HG03457 (cell line): ENCODE data around the gene HOXB3.

Source experiments
- ATAC-seq: cut with Tn5 transposase; IDR thresholded peaks from one replicate; pipeline ENCODE4 v1.9.1; 2021; ENCODE audit warnings: moderate number of reproducible peaks; ENCODE audit not compliant: unreplicated experiment

Gene HOXB3

DNA sequence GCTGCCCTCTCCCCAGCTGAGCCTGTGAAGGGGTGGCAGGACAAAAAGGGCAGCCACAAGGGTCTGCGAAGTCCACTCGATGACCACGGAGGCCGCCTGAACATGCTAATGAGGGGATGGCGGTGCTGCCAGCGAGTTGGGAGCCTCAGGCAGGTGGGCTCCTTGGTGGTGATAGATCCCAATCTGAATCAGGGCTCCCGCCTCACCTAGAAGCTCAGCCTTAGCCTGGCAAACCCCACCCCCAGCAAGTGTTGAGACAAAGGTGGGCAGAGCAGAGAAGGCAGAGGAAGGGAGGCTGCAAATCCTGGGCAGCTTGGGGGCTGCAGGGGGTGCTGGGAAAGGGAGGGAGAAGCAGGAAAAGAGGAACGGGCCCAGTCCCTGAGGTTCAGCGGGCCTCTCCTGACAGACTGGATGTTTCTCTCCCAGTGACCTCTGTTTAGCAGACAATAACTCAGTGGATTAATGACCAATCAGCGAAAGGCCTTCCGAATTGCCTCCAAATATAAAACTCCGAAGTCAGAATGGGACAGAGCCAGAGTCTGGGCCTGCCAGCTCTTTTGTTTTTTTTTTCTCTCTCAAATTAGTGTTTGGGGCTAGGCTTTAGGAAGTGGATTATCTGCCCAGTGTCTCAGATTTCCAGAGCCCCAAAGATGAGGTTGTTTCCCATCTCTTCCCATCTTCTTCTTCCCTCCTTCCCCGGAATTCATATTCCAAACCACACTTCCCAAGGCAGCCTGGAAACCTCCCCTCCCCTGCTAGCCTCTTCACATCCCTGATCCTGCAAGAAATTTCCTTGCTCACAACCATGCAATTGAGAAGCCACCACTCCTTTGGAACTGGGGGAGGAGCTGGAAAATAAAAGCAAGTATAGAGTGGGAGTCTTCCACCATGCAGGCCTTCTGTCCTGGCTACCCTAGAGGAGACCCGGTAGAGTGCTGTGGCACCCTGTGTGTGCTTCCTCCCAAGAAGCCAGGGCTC is 29.9 kb downstream of the HOXB3 start:
- no peak for ATAC-seq

DNA sequence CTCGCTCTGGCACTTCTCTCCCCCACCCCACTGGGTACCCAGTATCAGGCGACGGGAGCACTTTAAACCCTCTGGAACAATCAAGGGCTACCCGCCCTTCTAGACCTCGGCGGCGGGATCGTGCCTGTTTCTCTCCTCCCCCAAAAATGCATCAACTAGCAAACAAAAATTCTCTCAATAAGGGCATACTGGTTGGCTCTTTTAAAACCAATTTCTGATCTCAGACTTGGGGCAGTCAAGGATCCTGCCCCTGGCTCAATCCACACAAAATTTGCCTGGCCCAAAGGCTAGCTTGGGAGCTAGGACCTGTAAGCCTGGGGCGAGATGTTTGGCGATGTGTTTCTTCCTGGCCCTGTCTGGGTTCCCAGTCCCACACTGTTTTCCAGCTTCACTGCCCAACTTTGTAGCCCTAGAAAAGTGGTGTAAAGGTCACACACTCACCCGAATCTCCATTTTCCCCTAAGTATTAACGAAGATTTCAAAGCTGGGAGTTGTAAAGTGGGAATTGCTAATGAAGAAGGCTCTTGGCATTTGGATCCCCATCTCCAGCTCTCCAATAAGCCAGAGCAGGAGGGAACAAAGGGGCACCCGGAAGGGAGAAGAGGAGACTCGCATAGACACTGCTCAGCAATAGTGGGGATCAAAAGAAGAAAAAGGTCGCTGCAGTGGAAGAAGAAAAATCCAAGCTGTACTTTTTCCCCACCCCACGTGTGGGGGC is 30.8 kb downstream of the HOXB3 start:
- ATAC-seq = no peak

DNA sequence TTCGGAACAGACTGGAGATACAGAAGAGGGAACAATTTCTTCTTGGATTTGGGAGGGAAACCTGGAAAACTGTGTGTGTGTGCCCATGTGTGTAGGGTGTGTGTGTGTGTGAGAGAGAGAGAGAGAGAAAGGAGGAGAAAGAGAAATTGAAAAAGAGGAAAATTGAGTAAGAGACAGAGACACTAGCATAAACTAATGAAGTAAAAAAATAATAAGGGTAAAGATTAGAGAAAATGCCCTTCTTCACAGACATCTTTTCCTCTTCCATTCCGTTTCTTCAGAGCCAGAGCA is 31.3 kb downstream of the HOXB3 start:
- ATAC-seq = no peak

DNA sequence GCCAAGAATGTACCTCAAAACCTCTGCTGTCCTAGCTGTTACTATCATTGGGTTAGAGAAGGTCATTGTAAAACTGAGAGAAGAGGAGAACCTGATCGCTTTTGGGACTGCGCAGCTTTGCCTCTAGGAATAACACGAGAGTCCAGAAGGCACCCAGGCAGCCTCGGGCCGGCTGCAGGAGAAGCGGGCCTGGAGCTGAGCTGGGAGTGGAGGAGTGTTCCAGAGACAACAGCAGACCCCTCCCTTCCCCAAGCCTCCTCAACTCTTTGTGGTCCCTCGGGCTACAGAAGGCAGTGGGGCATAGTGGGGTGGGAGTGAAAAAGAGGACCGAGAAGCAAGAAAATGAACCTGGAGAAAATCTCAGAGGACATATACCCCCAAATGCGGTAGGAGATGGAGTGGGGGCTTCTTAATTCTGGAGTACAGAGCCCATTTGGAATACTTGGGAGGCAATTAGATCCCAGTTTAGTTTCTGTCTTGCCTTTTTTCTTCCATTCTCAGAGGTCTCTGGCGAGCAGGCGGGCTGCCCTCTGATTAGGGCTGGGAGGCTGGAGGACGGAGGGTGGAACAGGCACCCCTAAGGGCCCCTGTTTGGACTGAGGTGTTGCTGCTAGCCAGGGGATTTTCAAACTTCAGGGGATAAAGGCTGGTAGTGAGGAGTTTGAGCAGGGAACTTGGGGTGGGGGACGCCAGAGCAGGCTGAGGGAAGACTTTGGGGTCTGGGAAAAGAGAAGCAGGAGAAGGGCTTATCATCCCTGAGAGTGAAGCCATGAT is 31.8 kb downstream of the HOXB3 start:
- no peak for ATAC-seq

DNA sequence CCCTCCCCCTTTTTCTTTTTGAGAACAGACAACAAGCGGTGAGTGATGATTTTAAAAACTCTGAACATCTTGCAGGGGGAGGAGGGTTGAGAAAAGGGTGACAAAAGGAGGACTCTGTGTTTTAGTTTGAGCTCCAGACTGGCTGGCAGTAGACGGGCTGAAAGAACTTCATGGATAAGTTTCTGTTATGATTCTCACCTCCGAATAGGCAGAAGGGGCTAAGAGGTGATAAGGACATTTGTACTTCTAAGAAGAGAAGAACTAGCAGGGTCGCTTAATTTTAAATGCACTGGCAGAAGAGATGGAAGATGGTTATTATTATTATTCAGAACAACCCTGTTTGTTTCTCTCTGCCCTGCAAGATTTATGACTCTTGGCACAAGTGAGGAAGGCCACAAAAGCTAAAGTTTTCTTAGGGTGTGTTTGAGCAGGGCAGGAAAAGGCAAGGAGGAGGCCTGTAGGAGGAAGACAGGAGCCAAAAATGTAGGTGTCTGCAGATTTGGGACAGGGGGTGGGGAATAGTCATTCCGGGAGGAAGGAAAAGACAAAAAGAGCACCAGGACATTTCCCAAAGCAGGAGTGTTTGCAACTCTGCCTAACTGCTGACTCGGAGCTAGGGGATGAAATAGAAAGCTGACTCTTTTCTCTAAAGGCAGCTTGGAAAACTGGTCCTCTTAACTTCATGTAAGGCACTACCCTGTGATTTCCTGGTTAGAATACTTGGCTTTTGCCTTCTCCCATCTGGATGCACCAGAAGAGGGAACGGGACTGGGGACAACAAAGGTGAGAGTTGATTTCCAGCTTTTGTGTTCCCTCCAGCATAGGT is 33.3 kb downstream of the HOXB3 start:
- no peak for ATAC-seq

DNA sequence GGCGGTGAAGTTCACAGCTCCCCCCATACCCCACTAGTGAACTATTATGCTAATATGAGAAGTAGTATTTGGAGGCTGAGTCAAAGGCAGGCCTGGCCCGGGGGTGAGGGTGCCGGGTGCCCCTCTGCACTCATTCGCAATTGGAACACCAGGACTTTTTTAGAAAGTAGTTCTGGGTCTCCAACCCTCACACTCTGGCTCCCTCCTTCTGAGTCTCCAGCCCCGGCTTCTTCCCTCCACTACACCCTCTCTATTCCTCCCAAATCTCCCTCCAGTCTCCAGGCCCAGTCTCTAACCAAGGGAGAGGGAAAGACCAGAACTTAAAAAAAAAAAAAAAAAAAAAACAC is 33.8 kb downstream of the HOXB3 start:
- no peak for ATAC-seq

DNA sequence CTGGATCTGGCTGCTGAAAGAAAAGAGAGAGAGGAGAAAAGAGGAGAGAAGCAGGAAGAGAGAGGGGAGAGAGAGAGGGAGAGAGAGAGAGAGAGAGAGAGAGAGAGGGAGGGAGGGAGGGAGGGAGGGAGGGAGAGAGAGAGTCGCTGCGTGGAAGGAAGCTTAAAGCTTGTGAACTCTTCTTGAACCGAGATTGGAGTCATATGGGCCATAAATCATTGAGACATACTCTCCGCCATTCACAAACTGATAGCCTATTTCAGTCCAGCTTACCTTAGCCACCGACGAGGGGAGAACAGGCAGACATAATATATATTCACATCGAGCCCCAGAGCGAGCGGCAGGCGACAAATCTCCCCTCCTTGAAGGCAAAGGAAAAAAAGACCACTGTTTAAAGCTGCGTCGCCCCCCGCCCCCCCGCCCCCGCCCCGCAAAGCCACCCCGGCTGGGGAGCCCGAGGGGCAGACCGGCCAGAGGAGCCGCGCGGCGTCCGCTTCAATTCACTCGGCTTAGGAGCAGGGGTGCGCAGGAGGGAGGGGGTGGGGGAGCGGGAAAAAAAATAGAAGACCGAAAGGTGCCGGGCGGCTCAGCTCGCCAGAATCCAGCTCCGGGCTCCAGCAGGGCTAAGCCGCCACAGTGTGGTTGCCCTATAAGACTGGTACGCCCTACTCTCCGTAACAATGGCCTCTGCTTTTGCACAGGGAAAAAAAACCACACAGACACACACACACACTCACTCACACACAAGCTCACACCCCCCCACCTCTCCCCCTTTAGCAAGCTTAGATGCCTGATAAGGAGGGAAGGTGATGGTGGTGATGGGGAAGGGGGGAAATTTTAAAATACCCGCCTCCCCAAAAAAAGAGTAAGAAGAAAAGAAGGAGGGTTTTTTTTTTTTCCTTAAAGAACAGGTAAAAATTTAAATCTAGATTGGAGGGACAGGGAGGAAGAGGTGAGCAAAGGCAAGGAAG is 34.5 kb downstream of the HOXB3 start:
- no peak for ATAC-seq

DNA sequence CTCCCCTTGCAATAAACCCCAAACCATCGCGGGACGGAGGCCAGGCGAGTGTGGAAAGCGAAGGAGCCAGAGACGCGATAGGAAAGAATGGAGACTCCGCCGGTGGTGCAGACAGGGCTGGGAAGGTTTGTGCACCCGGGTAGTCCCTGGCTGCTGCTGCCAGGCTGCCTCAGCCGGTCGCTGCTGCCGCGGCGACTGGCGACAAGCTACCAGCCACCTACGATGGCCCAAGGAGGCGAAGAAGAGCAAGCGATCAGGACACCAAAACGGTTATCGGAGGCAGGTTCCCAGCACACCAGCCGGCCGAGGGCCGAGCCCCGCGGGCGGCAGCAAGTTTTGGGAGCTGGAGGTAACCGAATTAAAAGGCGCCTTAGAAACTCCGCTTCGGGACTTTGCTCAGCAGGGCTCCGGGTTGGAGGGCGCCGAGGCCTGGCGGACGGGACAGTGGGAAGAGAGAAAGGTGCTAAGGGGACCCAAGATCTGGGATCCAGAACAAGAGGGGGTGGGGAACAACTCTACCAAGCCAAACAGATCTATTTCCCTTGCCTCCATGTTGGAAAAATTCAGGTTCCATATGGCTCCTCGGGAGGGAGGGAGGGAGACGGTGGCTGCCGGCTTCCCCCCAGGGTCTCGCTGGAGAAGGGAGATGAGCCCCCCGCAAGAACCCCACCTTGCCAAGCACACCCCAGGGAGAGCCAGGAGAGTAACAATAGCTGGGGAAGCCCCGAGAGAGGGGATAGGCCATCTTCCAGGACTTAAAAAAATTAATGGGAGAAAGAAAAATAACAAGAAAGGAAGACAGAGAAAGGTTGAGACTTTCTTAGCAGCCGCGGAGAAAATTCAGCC is 35.4 kb downstream of the HOXB3 start:
- ATAC-seq = no peak

DNA sequence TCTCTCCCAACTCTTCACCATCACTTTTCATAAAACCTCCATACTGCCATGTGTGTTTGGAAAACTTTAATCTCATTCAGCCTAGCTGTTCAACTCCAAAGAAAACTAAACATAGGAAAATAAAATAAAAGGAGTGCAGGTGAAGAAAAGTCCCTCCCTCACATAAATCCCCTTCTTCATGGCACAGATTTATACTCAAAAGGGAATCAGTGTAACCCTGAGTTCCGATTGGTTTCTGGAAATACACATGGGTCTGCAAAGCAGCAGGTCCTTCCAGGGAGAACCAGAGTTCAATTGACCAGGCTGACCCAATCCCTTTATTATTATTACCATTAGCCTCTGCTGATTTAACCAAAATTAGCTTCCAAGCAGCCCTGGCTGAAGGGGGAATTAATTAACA is 36.2 kb downstream of the HOXB3 start:
- ATAC-seq = no peak

DNA sequence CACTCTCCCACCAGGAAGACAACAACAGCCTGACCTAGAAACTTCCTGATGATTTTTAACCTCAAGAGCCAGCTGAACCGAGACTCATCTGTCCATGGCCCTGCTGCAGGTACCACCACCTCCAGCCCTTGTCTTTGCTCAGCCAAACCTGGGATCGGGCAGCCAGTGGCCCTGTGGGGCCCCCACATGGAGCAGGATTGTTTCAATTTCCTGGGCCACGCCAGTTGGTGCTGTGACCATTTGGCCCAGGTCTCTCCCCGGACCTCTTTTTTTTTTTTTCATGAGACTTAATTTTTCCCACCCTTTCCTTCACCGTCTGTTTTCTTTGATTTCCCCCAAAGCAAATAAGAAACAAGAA is 36.9 kb downstream of the HOXB3 start:
- no peak for ATAC-seq

DNA sequence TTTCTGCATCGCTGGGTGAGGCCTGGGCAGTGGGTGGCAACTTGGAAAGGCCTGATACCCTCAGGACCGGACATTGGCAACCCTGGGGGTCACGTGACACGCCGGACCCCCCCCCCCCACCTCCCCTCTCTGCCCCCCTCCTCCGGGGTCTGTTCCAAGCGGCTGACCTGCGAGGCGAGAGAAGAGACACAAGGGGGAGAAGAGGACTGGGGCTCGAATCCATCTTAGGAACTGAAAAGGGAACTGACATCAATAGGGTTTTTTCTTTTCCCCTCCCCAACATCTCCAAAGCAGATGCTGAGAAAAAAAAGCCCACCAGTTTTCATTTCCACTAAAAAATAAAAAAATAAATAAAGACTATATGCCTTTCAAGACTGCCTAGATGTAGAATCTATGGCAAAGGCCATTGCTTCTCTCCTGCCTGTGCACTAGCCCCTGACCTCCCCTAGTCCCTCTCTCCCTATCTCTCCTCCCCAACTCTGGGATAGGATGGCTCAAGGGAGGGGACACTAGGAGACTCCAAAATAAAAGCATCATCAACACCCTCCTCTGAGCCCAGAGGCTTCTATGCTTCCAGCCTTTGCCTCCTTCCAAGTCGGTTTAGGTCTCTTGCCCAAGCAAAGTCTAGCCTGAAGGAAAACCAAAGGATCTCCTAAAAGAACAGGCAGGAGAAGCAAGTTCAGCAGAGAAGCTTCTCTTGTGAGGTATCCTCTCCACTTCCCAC is 37.4 kb downstream of the HOXB3 start:
- no peak for ATAC-seq

DNA sequence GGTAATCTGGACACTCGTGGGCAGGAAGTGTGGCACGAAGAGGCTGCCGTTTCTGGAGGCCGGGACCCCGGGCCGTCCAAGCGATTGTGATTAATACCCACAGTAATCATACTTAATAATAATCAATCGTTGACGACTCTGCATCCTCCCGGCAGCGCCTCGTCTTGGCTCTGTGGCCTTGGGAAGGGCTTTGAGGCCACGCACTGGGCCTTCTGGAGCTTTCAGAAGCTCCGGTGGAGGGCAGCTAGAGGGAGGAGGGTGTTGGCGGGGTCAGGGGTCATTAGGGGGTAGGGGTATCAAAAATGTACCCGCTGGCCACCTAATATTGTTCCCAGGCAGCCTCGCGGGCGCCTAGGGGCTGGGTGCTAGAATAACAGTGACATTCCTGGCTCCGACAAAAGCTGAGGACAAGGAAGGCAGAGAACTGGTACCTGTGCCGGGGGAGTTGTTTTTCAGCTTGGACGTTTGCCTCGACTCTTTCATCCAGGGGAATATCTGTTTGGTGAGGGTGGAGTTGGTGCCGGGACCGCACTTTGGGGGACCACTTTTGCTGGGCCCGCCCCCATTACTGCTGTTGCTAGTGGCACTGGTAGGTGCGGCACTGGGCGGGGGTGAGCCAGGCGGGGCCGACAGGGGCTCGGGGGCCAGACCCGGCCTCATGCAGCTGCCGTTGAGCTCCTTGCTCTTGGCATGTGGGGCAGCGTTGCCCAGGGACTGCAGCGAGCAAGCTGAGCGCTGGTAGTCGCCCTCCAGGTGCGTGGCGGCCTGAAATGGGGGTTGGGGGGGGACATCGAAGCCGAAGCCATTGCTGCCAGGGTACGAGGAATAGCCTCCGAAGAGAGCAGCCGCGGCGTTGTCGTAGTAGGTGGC is 38.2 kb downstream of the HOXB3 start:
- no peak for ATAC-seq

DNA sequence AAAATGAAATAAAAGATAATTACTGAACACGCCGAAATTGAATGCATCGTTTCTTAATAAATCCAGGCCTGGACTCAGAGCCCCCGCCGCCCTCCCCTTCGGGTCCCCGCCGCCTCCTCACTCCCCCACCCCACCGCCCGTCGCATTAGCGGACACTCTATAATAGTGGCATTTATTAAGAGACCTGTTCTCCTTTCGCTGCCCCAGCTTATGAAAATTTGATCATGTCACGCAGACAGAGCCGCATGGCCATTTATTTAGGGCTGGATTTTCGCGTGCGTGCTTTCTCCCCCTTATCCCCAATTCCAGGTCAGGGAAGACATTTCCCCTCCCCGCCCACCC is 38.9 kb downstream of the HOXB3 start:
- no peak for ATAC-seq

DNA sequence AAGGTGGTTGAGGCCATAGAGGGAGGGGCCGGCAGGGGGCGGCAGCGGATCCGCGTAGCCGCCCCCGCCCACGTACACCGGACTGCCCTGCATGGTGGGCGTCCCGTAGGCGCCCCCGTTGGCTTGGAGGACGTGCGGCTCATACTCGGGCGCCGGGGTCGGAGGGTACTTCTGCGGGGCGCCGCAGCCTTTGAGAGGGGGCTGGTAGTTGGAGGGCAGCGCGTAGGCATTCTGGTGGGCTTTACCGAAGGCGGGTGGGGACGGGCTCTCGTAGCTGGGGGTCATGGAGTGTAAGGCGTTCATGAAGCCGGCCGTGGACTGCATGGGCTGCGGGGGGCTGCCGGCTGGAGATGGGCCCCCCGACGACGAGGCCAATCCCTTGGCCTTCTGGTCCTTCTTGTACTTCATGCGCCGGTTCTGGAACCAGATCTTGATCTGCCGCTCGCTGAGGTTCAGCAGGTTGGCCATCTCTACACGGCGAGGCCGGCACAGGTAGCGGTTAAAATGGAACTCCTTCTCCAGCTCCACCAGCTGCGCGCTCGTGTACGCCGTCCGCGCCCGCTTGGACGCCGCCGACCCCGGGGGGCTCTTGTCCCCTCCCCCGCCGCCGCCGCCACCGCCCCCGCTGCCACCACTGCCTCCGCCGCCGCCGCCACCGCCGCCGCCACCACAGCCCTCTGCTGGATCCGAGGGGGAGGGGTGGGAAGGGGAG is 39.4 kb downstream of the HOXB3 start:
- no peak for ATAC-seq

DNA sequence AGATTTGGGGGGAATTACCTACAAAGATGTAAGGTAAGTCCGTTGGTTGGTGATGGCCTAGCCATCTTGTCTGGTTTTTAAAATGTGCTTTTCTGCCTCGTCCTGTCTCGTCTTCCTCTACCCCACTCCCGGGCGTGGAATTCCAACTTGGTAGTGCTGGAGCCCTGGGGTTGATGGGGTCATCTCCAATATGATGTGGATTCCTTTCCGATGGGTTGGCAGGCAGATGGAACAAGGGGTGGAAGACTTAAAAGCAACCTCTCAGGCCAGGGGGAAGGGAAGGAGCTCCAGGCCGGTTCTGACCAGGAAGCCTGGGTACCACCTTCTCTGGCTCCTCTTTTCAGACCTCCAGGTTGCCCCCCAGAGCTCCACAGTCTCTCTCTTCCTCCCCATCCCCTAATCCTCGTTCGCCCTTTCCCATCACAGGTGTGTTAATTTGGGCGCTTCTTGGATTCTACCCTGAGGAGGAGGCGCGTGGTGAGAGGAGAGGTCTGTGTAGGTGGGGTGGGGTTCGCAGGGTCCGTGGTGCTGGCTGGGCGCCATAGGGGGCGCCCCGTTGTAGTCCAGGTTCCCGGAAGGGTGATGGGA is 40.0 kb downstream of the HOXB3 start:
- no peak for ATAC-seq

DNA sequence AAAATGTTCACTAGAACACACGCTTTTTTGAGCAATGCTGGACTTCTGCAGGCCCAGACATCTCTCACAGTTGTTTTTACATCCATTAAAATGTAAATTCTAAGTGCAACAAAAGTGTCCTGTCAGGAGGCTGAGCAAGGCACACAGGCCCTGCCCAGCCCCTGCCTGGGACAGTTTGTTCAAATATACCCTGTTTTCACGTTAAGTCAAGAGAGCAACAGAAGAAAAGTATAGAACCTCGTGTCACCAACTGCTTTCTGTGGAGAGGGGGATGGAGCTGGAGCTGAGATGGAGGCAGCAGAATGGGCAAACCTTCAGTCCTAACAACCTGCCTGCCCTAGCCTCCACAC is 40.8 kb downstream of the HOXB3 start:
- ATAC-seq = no peak
